ENCODE results near the gene TNK2.

DNA sequence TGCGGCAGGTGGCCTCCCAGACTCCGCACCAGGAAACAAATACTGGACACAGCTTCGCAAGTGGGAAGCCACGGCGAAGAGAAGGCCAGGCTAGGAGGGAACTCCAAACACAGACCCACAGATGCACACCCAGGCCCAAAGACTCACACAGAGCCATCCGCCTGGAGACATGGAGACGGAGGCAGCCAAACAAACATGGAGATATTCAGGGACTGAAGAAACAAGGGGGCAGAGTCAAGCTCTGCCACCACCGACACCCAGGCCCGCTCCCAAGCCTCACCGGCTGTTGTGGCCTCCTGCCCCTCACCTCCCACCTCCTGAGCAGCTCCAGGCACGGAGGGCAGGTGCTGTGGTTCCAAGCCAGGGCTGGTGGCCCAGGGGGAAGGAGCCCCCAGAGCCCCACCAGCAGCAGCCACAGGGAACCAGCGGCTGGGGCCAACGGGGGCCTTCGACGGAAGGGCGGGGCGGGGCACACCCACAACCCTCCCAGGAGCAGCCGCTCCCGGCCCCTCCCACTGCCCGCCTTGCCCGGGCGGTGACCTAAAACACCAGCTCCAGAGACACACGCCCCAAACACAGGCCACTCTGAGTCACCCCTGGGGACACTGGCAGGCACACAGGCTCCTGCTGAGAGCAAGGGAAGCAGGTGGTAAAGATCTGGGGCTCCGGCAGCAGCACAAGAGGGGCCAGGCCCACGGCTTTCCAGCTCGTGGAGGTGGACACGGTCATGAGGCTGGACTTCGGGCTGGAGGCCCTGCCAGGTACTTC, 31.9 kb downstream of the TNK2 start:
- TF ChIP-seq, protein P1, sequence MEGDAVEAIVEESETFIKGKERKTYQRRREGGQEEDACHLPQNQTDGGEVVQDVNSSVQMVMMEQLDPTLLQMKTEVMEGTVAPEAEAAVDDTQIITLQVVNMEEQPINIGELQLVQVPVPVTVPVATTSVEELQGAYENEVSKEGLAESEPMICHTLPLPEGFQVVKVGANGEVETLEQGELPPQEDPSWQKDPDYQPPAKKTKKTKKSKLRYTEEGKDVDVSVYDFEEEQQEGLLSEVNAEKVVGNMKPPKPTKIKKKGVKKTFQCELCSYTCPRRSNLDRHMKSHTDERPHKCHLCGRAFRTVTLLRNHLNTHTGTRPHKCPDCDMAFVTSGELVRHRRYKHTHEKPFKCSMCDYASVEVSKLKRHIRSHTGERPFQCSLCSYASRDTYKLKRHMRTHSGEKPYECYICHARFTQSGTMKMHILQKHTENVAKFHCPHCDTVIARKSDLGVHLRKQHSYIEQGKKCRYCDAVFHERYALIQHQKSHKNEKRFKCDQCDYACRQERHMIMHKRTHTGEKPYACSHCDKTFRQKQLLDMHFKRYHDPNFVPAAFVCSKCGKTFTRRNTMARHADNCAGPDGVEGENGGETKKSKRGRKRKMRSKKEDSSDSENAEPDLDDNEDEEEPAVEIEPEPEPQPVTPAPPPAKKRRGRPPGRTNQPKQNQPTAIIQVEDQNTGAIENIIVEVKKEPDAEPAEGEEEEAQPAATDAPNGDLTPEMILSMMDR (IDR thresholded peaks at IDR 0.05): no peak
- no peak for TF ChIP-seq POLR2A (IDR thresholded peaks at IDR 0.05)

Data from body of pancreas (tissue), 4 donors.